Measurements from ENCODE around the gene SLC26A6. TPM values are rescaled to one million over a fixed set of nuclear protein-coding genes. Genes with fewer than 3 reads are reported as not detected.

SLC26A6 gene
- total and polyA plus RNA-seq, 4 donors, result 4.4 to 13.1 (median 6.3) TPM

- WGBS, result 95% methylated on average over 12 of the region's 12 CpGs
- no peak for DNase-seq (ENCODE audit: low spot score)
- Histone ChIP-seq H3K4me1 (ENCODE audit: control insufficient read depth in 4 of 4, insufficient read depth in 4 of 4, low read length in 3 of 4) (peaks cover 5 to 21% (median 13%) of the 10 kb centered on the region in 4 donors), H3K4me3 (ENCODE audit: low read depth in 1 of 3, low read length in 3 of 3) (no peak overlapping the region), H3K36me3 (ENCODE audit: control insufficient read depth in 4 of 4, insufficient read depth in 3 of 4, low read depth in 1 of 4, low read length in 3 of 4) (peaks cover 4 to 42% (median 10%) of the 10 kb centered on the region in 4 donors), H3K27ac (ENCODE audit: low read depth in 1 of 2, low read length in 2 of 2) (no peak overlapping the region), H3K27me3 (ENCODE audit: control insufficient read depth in 4 of 4, insufficient read depth in 4 of 4, low read length in 3 of 4) (no peaks in the 10 kb centered on the region), H3K9me3 (ENCODE audit: control insufficient read depth in 4 of 4, low read length in 3 of 4) (no peaks in the 10 kb centered on the region), H3K9ac (ENCODE audit: low read depth in 1 of 2, low read length in 2 of 2) (no peak overlapping the region)
- TF ChIP-seq, protein P1, sequence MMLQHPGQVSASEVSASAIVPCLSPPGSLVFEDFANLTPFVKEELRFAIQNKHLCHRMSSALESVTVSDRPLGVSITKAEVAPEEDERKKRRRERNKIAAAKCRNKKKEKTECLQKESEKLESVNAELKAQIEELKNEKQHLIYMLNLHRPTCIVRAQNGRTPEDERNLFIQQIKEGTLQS (IDR thresholded peaks at IDR 0.05), result no peak
- TF ChIP-seq RXRA (IDR thresholded peaks at IDR 0.05), result no peak
- no peak for TF ChIP-seq JUND (IDR thresholded peaks at IDR 0.05)
- no peak for TF ChIP-seq MAX (IDR thresholded peaks at IDR 0.05)
- no peak for TF ChIP-seq REST (IDR thresholded peaks at IDR 0.05)
- TF ChIP-seq GABPA (IDR thresholded peaks at IDR 0.05 in 1 of 2, conservative IDR thresholded peaks at IDR 0.05 in 1 of 2), result no peak
- TF ChIP-seq HNF4G (IDR thresholded peaks at IDR 0.05), result no peak
- no peak for TF ChIP-seq SP1 (IDR thresholded peaks at IDR 0.05)
- no peak for TF ChIP-seq FOXA1 (IDR thresholded peaks at IDR 0.05)
- TF ChIP-seq, protein P2, sequence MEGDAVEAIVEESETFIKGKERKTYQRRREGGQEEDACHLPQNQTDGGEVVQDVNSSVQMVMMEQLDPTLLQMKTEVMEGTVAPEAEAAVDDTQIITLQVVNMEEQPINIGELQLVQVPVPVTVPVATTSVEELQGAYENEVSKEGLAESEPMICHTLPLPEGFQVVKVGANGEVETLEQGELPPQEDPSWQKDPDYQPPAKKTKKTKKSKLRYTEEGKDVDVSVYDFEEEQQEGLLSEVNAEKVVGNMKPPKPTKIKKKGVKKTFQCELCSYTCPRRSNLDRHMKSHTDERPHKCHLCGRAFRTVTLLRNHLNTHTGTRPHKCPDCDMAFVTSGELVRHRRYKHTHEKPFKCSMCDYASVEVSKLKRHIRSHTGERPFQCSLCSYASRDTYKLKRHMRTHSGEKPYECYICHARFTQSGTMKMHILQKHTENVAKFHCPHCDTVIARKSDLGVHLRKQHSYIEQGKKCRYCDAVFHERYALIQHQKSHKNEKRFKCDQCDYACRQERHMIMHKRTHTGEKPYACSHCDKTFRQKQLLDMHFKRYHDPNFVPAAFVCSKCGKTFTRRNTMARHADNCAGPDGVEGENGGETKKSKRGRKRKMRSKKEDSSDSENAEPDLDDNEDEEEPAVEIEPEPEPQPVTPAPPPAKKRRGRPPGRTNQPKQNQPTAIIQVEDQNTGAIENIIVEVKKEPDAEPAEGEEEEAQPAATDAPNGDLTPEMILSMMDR (IDR thresholded peaks at IDR 0.05; ENCODE audit: low read depth, low read length, missing input control), result no peak
- TF ChIP-seq FOXA2 (IDR thresholded peaks at IDR 0.05), result no peak
- no peak for TF ChIP-seq NR2F2 (IDR thresholded peaks at IDR 0.05)
- TF ChIP-seq HNF4A (conservative IDR thresholded peaks at IDR 0.05), result no peak
Measured at GRCh38 chr3:48630833-48631232, 4.4 kb downstream of the SLC26A6 start.

DNA sequence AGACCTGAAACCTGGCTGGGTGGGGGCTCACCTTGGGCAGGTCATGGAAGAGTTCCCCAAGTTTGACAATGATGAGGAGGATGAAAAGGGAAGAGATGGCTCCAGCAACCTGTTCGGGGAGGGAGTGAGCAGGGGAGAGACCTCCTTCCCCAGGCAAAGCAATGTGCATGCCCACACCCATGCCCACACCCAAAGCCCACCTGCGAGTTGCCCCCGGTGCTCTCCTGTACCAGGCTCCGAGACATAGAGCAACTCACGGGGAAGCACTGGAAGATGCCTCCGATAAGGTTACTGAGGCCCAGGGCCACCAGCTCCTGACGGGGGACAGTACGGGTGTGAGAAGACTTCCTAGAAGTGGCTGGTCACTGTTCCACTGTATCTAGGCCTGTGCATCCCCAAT lies 4.9 kb downstream of the SLC26A6 start:
- peaks cover 3 to 17% (median 11%) of the 10 kb centered on the region in 4 donors for H3K4me1 ChIP-seq (ENCODE audit: control insufficient read depth in 4 of 4, insufficient read depth in 4 of 4, low read length in 3 of 4)
- no peak overlapping the region for H3K4me3 ChIP-seq (ENCODE audit: low read depth in 1 of 3, low read length in 3 of 3)
- H3K36me3 ChIP-seq (ENCODE audit: control insufficient read depth in 4 of 4, insufficient read depth in 3 of 4, low read depth in 1 of 4, low read length in 3 of 4), result peaks cover 4 to 46% (median 11%) of the 10 kb centered on the region in 4 donors
- DNase-seq (ENCODE audit: low spot score), result no peak
- 96% methylated on average over 8 of the region's 8 CpGs for WGBS
- H3K27ac ChIP-seq (ENCODE audit: low read depth in 1 of 2, low read length in 2 of 2), result no peak overlapping the region
- no peak overlapping the region for H3K9ac ChIP-seq (ENCODE audit: low read depth in 1 of 2, low read length in 2 of 2)
- H3K27me3 ChIP-seq (ENCODE audit: control insufficient read depth in 4 of 4, insufficient read depth in 4 of 4, low read length in 3 of 4), result no peaks in the 10 kb centered on the region
- H3K9me3 ChIP-seq (ENCODE audit: control insufficient read depth in 4 of 4, low read length in 3 of 4), result no peaks in the 10 kb centered on the region
- TF ChIP-seq, protein P1 (IDR thresholded peaks at IDR 0.05), result no peak
- TF ChIP-seq HNF4G (IDR thresholded peaks at IDR 0.05) (no peak), JUND (IDR thresholded peaks at IDR 0.05) (no peak), YY1 (IDR thresholded peaks at IDR 0.05) (no peak), FOXA2 (IDR thresholded peaks at IDR 0.05) (no peak), MAX (IDR thresholded peaks at IDR 0.05) (no peak), NR2F2 (IDR thresholded peaks at IDR 0.05) (no peak), REST (IDR thresholded peaks at IDR 0.05) (no peak), RAD21 (IDR thresholded peaks at IDR 0.05) (no peak), FOXA1 (IDR thresholded peaks at IDR 0.05) (no peak), SP1 (IDR thresholded peaks at IDR 0.05) (no peak), ZBTB33 (IDR thresholded peaks at IDR 0.05) (no peak), RXRA (IDR thresholded peaks at IDR 0.05) (no peak), HNF4A (conservative IDR thresholded peaks at IDR 0.05) (no peak), GABPA (IDR thresholded peaks at IDR 0.05 in 1 of 2, conservative IDR thresholded peaks at IDR 0.05 in 1 of 2) (no peak), EGR1 (IDR thresholded peaks at IDR 0.05; ENCODE audit: low read depth in 2 of 2) (no peak)
